Kidney glomerular epithelial cell (primary cell): Measurements from ENCODE around the gene MN1.

Experiments used
- DNase-seq: peaks from one replicate; lab custom pipeline; 2025; lab: John Stamatoyannopoulos, UW

Gene MN1

DNA sequence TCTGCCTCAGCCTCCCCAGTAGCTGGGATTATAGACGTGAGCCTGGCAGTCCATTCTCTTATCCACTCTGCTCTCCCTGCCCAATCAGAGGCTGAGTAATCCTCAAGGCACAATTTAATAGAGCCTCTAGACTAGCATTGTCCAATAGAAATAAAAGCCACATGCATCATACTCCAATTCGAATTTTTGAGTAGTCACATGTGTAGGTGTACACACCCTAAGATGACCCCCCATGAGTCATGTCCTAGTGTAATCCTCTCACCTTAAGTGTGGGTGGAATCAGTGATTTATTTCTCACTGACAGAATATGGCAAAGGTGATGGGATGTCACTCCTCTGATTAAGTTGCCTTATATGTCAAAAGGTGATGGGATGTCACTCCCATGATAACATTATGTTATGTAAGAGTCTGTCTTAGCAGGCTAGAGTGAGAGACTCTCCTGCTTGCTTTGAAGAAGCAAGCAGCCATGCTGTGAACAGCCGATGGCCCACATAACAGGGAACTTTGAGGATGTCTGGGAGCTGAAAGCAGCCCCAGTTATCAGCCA lies 61.3 kb downstream of the MN1 start:
- DNase-seq = no peak

GRCh38 chr22:27737521-27737920 lies 64.0 kb downstream of the MN1 start:
- no peak for DNase-seq

DNA sequence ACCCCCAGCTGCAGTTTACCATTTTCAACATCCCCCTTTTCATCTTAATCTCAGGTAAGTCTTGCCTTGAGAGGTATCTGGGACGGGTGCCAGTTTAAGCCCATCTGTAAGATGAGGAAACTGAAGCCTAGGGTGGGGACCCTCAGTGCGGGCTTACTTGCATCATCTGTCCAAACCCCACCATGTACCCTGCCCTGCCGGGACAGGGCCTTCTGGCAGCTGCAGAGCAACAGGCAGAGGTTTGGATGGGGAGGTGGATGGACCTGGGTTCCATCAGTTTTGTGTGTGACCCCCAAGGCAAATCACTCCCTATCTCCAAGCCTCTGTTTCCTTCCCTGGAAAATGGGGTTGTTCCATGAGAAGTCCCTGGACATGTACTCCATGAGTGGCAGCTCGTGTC lies 67.5 kb downstream of the MN1 start:
- DNase-seq = no peak

GRCh38 chr22:27732841-27733240 lies 68.7 kb downstream of the MN1 start:
- DNase-seq = no peak

- no peak for DNase-seq
Observed at GRCh38 chr22:27732391-27732790, 69.2 kb downstream of the MN1 start.

DNA sequence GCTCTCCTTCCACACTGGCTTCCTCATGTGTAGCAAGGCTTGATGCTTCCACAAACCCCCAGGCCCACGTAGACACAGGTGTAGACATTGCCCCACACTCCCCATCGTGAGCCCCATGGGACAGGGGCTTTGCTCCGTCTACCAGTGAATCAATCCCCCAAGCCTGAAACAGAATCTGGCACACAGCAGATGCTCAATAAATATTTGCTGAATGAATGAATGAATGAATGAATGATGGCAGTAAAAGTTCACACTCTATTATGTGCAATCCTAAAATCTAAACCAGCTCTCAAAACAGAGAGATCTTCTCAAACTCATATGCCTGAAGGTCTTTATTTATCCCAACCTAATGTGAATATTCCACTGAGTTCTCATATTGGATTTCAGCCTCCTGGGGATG lies 69.9 kb downstream of the MN1 start:
- no peak for DNase-seq

- DNase-seq = no peak
Observed at GRCh38 chr22:27730641-27731433, 70.7 kb downstream of the MN1 start.

DNA sequence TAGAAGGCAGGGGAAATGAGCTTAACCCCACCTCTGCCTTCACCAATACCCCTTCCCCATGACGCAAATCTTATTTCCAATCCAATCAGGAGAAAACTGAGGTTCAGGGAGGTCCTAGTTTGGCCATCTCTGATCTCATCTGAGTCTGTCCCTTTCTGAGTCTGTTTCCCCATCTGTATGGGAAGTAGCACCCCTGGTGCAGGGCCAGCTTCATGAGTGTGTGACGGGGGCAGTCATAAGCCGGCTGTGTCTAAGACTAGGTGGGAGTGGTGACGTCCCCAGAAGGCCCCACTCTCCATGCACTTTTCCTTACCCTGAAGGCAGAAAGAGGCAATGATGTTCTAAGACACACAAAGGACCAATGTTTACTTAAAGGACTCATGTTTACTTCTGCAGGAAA lies 72.3 kb downstream of the MN1 start:
- no peak for DNase-seq

- no peak for DNase-seq
Observed at GRCh38 chr22:27727673-27728451, 73.7 kb downstream of the MN1 start.

- DNase-seq = no peak
Observed at GRCh38 chr22:27726686-27727449, 74.7 kb downstream of the MN1 start.

GRCh38 chr22:27726331-27726685 lies 75.2 kb downstream of the MN1 start:
- no peak for DNase-seq

- no peak for DNase-seq
Observed at GRCh38 chr22:27725661-27726060, 75.9 kb downstream of the MN1 start.

DNA sequence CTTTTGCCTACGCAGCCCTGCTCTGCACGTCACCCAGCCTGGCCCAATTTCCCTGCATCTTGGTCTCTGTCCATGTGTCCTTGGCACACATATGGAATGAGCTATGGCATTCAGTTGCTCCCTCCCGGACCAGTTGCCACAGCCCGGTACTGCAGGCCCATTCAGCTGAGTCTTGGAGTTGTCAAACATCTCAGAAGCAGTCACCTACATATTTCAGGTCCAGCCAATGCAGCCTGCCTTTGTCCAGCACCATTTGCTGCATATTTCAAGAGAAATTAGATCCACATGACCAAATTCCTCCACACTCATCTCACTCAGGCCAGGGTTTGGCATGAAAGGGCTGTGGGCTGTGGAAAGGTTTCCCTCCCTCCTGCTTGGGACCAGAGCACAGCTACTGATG lies 76.8 kb downstream of the MN1 start:
- DNase-seq = no peak

GRCh38 chr22:27724157-27724556 lies 77.4 kb downstream of the MN1 start:
- DNase-seq = no peak

GRCh38 chr22:27723708-27724107 lies 77.8 kb downstream of the MN1 start:
- no peak for DNase-seq

GRCh38 chr22:27723158-27723557 lies 78.4 kb downstream of the MN1 start:
- no peak for DNase-seq

DNA sequence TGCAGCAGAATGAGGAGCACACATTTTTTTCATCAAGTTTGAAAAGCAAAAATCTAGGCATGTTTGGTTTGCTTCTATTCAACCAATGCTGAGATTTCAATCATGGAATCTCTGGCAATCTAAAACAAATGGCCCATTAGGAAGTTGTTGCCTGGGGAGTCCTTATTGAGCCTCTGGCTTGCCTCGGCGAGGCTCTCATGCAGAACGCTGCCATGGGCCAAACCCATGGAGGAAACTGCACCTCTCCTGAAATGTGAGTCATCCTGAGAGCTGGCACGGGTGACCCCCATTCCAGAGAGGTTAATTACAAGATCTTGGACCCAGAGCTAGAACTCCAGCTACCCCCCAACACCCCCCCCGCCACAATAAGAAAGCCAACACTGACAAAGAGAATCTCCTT lies 80.7 kb downstream of the MN1 start:
- DNase-seq = no peak

DNA sequence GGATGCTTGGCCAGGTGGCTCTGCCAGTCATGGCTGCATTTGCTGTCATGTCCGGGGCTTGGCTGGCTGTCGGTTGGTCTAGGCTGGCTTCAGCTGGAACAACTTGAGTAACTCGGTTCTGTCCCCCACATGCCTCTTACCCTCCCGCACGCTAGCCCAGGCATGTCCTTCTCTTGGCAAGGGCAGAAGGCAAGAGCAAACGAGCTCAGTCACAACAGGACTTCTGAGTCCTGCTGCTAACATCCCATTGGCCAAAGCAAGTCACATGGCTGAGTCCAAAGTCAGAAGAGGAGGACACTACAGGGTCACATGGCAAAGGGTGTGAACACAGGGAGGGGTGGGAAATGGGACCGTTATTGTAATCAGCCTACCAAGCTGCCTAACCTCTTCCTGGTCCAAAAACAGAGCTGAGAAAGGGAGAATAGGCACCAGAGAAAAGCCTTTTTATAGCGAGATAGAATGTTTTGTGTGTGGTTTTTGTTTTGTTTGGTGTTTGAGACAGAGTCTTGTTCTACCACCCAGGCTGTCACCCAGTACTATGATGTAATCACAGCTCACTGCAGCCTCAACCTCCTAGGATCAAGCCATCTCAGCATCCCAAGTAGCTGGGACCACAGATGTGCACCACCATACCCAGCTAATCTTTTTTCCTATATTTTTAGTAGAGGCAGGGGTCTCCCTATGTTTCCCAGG lies 81.9 kb downstream of the MN1 start:
- DNase-seq = no peak

GRCh38 chr22:27719036-27719347 lies 82.6 kb downstream of the MN1 start:
- DNase-seq = no peak

- peak; percentile 89 for DNase-seq
Observed at GRCh38 chr22:27718186-27719035, 83.1 kb downstream of the MN1 start.

DNA sequence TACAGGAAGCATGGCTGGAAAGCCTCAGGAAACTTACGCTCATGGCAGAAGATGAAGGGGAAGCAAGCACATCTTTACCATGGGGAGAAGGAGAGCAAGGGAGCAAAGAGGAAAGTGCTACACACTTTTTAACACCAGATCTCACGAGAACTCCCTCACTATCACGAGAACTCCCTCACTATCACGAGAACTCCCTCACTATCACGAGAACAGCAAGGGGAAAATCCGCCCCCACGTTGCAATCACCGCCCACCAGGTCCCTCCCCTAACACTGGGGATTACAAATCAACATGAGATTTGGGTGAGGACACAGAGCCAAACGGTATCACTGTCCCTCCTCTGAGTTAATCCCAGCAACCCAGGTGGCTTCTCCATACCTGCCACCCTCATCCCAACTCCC lies 84.5 kb downstream of the MN1 start:
- no peak for DNase-seq
